Neural progenitor cell (in vitro differentiated cells): Measurements from ENCODE around the gene IL20RA. TPM values are rescaled to one million over a fixed set of nuclear protein-coding genes. Genes with fewer than 3 reads are reported as not detected.
A peak's percentile ranks its signal among the peaks of the same experiment; 100 is the strongest.

ENCODE experiments used
- DNase-seq: peaks from one replicate; pipeline ENCODE4 v3.0.0-alpha.2; 2016; ENCODE audit warnings: low spot score
- H2AFZ ChIP-seq: fragments of 200-600 bp; sonication (generic); replicated peaks from 2 replicates; pipeline ENCODE4 v1.6.1; 2016; ENCODE audit warnings: antibody characterized with exemption
- H3F3A ChIP-seq: fragments of 200-600 bp; sonication (generic); 2 replicates; pipeline ENCODE4 v1.6.1; 2016; ENCODE audit warnings: antibody characterized with exemption, low read depth
- H3K27ac ChIP-seq: fragments of 200-600 bp; sonication (generic); 2 replicates; pipeline ENCODE4 v1.5.1; 2016; ENCODE audit warnings: mild to moderate bottlenecking
- H3K27me3 ChIP-seq: fragments of 200-600 bp; sonication (generic); 2 replicates; pipeline ENCODE4 v1.6.1; 2016; ENCODE audit warnings: mild to moderate bottlenecking, moderate library complexity
- H3K36me3 ChIP-seq: fragments of 200-600 bp; sonication (generic); 2 replicates; pipeline ENCODE4 v1.5.1; 2016
- H3K4me1 ChIP-seq: fragments of 200-600 bp; sonication (generic); 2 replicates; pipeline ENCODE4 v1.6.1; 2016; ENCODE audit warnings: mixed run types
- H3K4me2 ChIP-seq: fragments of 200-600 bp; sonication (generic); 2 replicates; pipeline ENCODE4 v1.6.1; 2016
- H3K4me3 ChIP-seq: fragments of 200-600 bp; sonication (generic); 2 replicates; pipeline ENCODE4 v1.5.1; 2016
- H3K79me2 ChIP-seq: fragments of 200-600 bp; sonication (generic); 2 replicates; pipeline ENCODE4 v1.6.1; 2016; ENCODE audit warnings: low read depth
- H3K9ac ChIP-seq: fragments of 200-600 bp; sonication (generic); 2 replicates; pipeline ENCODE4 v1.6.1; 2016
- H3K9me3 ChIP-seq: fragments of 200-600 bp; sonication (generic); 2 replicates; pipeline ENCODE4 v1.5.1; 2016; ENCODE audit warnings: low read depth
- H4K20me1 ChIP-seq: fragments of 200-600 bp; sonication (generic); 2 replicates; pipeline ENCODE4 v1.6.1; 2016; ENCODE audit warnings: low read depth
- H3K27ac Mint-ChIP-seq: 3 replicates; pipeline ENCODE4 v1.8.0; 2021; ENCODE audit warnings: mixed read lengths
- H3K27me3 Mint-ChIP-seq: 2 replicates; pipeline ENCODE4 v1.8.0; 2022; ENCODE audit warnings: low read depth, mild to moderate bottlenecking, inconsistent platforms, moderate library complexity, mixed read lengths; ENCODE audit not compliant: insufficient read depth
- H3K36me3 Mint-ChIP-seq: 3 replicates; pipeline ENCODE4 v1.8.0; 2021; ENCODE audit warnings: mixed read lengths
- H3K4me1 Mint-ChIP-seq: 3 replicates; pipeline ENCODE4 v1.8.0; 2021; ENCODE audit warnings: mixed read lengths
- H3K4me3 Mint-ChIP-seq: 3 replicates; pipeline ENCODE4 v1.8.0; 2021; ENCODE audit warnings: mild to moderate bottlenecking, moderate library complexity, mixed read lengths
- H3K9me3 Mint-ChIP-seq: 3 replicates; pipeline ENCODE4 v1.8.0; 2020; ENCODE audit warnings: mixed read lengths
- CTCF ChIP-seq: fragments of 200-600 bp; sonication (generic); IDR thresholded peaks from 2 replicates; pipeline ENCODE4 v1.5.1; 2017; ENCODE audit warnings: antibody characterized with exemption, mild to moderate bottlenecking
- EZH2 ChIP-seq: fragments of 200-600 bp; sonication (generic); IDR thresholded peaks from 2 replicates; pipeline ENCODE4 v1.6.1; 2017; ENCODE audit warnings: antibody characterized with exemption, mild to moderate bottlenecking, moderate library complexity
- EZH2phosphoT487 ChIP-seq: fragments of 200-600 bp; sonication (generic); IDR thresholded peaks from 2 replicates; pipeline ENCODE4 v1.6.1; 2017; ENCODE audit warnings: antibody characterized with exemption
- total RNA-seq: library from RNA; depleted of rRNA; stranded (reverse); fragments of >200 nt; gene quantifications from 2 replicates; pipeline ENCODE4 v1.2.3, GENCODE V29; 2015; ENCODE audit warnings: low replicate concordance

The IL20RA gene
- total RNA-seq, 1 donor from 2014 or later: not detected

- TF ChIP-seq EZH2phosphoT487: no peak
- TF ChIP-seq EZH2: no peak
- TF ChIP-seq CTCF: no peak
- Mint-ChIP-seq H3K4me1 (no peaks in the 10 kb centered on the region), H3K9me3 (peaks cover 3% of the 10 kb centered on the region), H3K36me3 (no peaks in the 10 kb centered on the region), H3K27ac (no peak overlapping the region), H3K4me3 (no peak overlapping the region), H3K27me3 (peaks cover 8% of the 10 kb centered on the region)
- Histone ChIP-seq H3K27ac (no peak overlapping the region), H4K20me1 (no peaks in the 10 kb centered on the region), H3K27me3 (peaks cover 39% of the 10 kb centered on the region), H3K4me3 (no peak overlapping the region), H2AFZ (no peak overlapping the region), H3K36me3 (no peaks in the 10 kb centered on the region), H3K9me3 (no peaks in the 10 kb centered on the region), H3F3A (no peaks in the 10 kb centered on the region), H3K4me1 (no peaks in the 10 kb centered on the region), H3K4me2 (no peak overlapping the region), H3K9ac (no peak overlapping the region), H3K79me2 (no peaks in the 10 kb centered on the region)
- no peak for DNase-seq
Observed at GRCh38 chr6:137049095-137049494, 4.3 kb upstream of the IL20RA start.

GRCh38 chr6:137046871-137047412 is 2.2 kb upstream of the IL20RA start:
- Mint-ChIP-seq H3K4me3 (no peak overlapping the region), H3K4me1 (peaks cover 3% of the 10 kb centered on the region), H3K27ac (no peak overlapping the region), H3K9me3 (peaks cover 3% of the 10 kb centered on the region), H3K36me3 (no peaks in the 10 kb centered on the region), H3K27me3 (peaks cover 20% of the 10 kb centered on the region)
- H3K79me2 ChIP-seq: no peaks in the 10 kb centered on the region
- peaks cover 6% of the 10 kb centered on the region for H3K4me1 ChIP-seq
- no peak overlapping the region for H3K9ac ChIP-seq
- TF ChIP-seq EZH2phosphoT487: no peak
- TF ChIP-seq EZH2: no peak
- TF ChIP-seq CTCF: no peak
- no peaks in the 10 kb centered on the region for H3F3A ChIP-seq
- H3K27ac ChIP-seq: no peak overlapping the region
- H4K20me1 ChIP-seq: no peaks in the 10 kb centered on the region
- H3K4me2 ChIP-seq: no peak overlapping the region
- H3K36me3 ChIP-seq: no peaks in the 10 kb centered on the region
- no peak overlapping the region for H3K4me3 ChIP-seq
- H3K27me3 ChIP-seq: peaks cover 61% of the 10 kb centered on the region
- DNase-seq: no peak
- H3K9me3 ChIP-seq: no peaks in the 10 kb centered on the region
- no peak overlapping the region for H2AFZ ChIP-seq

- Histone ChIP-seq H3K9me3 (no peaks in the 10 kb centered on the region), H3K79me2 (no peaks in the 10 kb centered on the region), H3K36me3 (no peaks in the 10 kb centered on the region), H2AFZ (no peak overlapping the region), H3K27ac (no peak overlapping the region), H3K4me2 (no peak overlapping the region), H3F3A (no peaks in the 10 kb centered on the region), H4K20me1 (no peaks in the 10 kb centered on the region), H3K4me1 (peaks cover 6% of the 10 kb centered on the region), H3K4me3 (no peak overlapping the region), H3K9ac (no peak overlapping the region), H3K27me3 (peaks cover 71% of the 10 kb centered on the region)
- no peak overlapping the region for H3K27ac Mint-ChIP-seq
- DNase-seq: no peak
- H3K27me3 Mint-ChIP-seq: peaks cover 20% of the 10 kb centered on the region
- H3K4me3 Mint-ChIP-seq: peak overlapping the region; percentile 74
- peaks cover 4% of the 10 kb centered on the region for H3K9me3 Mint-ChIP-seq
- peaks cover 2% of the 10 kb centered on the region for H3K36me3 Mint-ChIP-seq
- TF ChIP-seq EZH2: no peak
- no peak for TF ChIP-seq CTCF
- no peak for TF ChIP-seq EZH2phosphoT487
- peaks cover 3% of the 10 kb centered on the region for H3K4me1 Mint-ChIP-seq
Observed at GRCh38 chr6:137045222-137045789, 541 bp upstream of the IL20RA start.
